WTC11 (cell line): ENCODE measurements around the gene SMPDL3A. TPM values are rescaled to one million over a fixed set of nuclear protein-coding genes. Genes with fewer than 3 reads are reported as not detected.

Experiments used
- ATAC-seq: fragments of 200-7000 bp; cut with Tn5 transposase; 2 replicates; pipeline ENCODE4 v1.10.0; 2021; ENCODE audit warnings: mild to moderate bottlenecking, moderate library complexity
- CTCF ChIA-PET: fragments of 300-600 bp; sonication (Branson Sonifier 250); formaldehyde crosslinking; loops from one replicate; lab custom pipeline; 2021; ENCODE audit warnings: antibody characterized with exemption; lab: Charles Lee
- POLR2A ChIA-PET: fragments of 350-600 bp; sonication (Branson Sonifier 250); formaldehyde crosslinking; loops from one replicate; lab custom pipeline; 2021; ENCODE audit warnings: antibody characterized with exemption; lab: Charles Lee
- DNase-seq: peaks from one replicate; pipeline ENCODE4 v3.0.0; 2021; ENCODE audit warnings: low spot score
- H3K27ac Mint-ChIP-seq: 2 replicates; pipeline ENCODE4 v1.8.0; 2021; ENCODE audit warnings: mixed read lengths
- H3K27me3 Mint-ChIP-seq: 2 replicates; pipeline ENCODE4 v1.8.0; 2021; ENCODE audit warnings: low read depth, mild to moderate bottlenecking, moderate library complexity, mixed read lengths
- H3K36me3 Mint-ChIP-seq: 2 replicates; pipeline ENCODE4 v1.8.0; 2021; ENCODE audit warnings: mixed read lengths
- H3K4me1 Mint-ChIP-seq: 2 replicates; pipeline ENCODE4 v1.8.0; 2022; ENCODE audit warnings: mixed read lengths
- H3K4me3 Mint-ChIP-seq: 2 replicates; pipeline ENCODE4 v1.8.0; 2021; ENCODE audit warnings: mild to moderate bottlenecking, moderate library complexity, mixed read lengths
- H3K9me3 Mint-ChIP-seq: 2 replicates; pipeline ENCODE4 v1.8.0; 2021; ENCODE audit warnings: mixed read lengths
- CREB1 ChIP-seq: sonication (generic); formaldehyde crosslinking; IDR thresholded peaks from 2 replicates; pipeline ENCODE4 v1.8.0; 2023; ENCODE audit warnings: mild to moderate bottlenecking, missing genetic modification reagents
- CREM ChIP-seq: sonication (generic); formaldehyde crosslinking; IDR thresholded peaks from 2 replicates; pipeline ENCODE4 v1.8.1; 2022; ENCODE audit warnings: mild to moderate bottlenecking, missing genetic modification reagents, moderate library complexity
- E2F1 ChIP-seq: sonication (generic); formaldehyde crosslinking; IDR thresholded peaks from 2 replicates; pipeline ENCODE4 v1.8.0; 2022; ENCODE audit warnings: mild to moderate bottlenecking, missing genetic modification reagents
- ETV6 ChIP-seq: sonication (generic); formaldehyde crosslinking; IDR thresholded peaks from 2 replicates; pipeline ENCODE4 v1.8.1; 2022; ENCODE audit warnings: mild to moderate bottlenecking, missing genetic modification reagents
- FOXK1 ChIP-seq: sonication (generic); formaldehyde crosslinking; IDR thresholded peaks from 2 replicates; pipeline ENCODE4 v1.8.0; 2022; ENCODE audit warnings: mild to moderate bottlenecking, moderate library complexity, missing genetic modification reagents
- FOXP1 ChIP-seq: sonication (generic); formaldehyde crosslinking; IDR thresholded peaks from 2 replicates; pipeline ENCODE4 v1.8.0; 2022; ENCODE audit warnings: missing genetic modification reagents, mild to moderate bottlenecking, moderate library complexity, borderline replicate concordance
- GRHL2 ChIP-seq: fragments of 250-450 bp; sonication (Bioruptor Pico); IDR thresholded peaks from 2 replicates; pipeline ENCODE4 v1.8.0; 2022; ENCODE audit warnings: mild to moderate bottlenecking, moderate library complexity; ENCODE audit not compliant: insufficient replicate concordance, severe bottlenecking
- IRF1 ChIP-seq: sonication (generic); formaldehyde crosslinking; IDR thresholded peaks from 2 replicates; pipeline ENCODE4 v1.8.0; 2023; ENCODE audit warnings: missing genetic modification reagents
- IRF2 ChIP-seq: sonication (generic); formaldehyde crosslinking; IDR thresholded peaks from 2 replicates; pipeline ENCODE4 v1.8.0; 2022; ENCODE audit warnings: low read depth, missing genetic modification reagents, borderline replicate concordance
- NFE2L1 ChIP-seq: sonication (generic); formaldehyde crosslinking; IDR thresholded peaks from 2 replicates; pipeline ENCODE4 v1.8.1; 2023; ENCODE audit warnings: missing genetic modification reagents
- NFYB ChIP-seq: sonication (generic); formaldehyde crosslinking; conservative IDR thresholded peaks from 2 replicates; pipeline ENCODE4 v1.8.0; 2022; ENCODE audit warnings: low read depth, missing genetic modification reagents
- NR2C2 ChIP-seq: sonication (generic); formaldehyde crosslinking; IDR thresholded peaks from 2 replicates; pipeline ENCODE4 v1.8.0; 2022; ENCODE audit warnings: mild to moderate bottlenecking, missing genetic modification reagents
- OVOL2 ChIP-seq: fragments of 250-450 bp; sonication (Bioruptor Pico); IDR thresholded peaks from 2 replicates; pipeline ENCODE4 v1.9.0; 2021; ENCODE audit warnings: mild to moderate bottlenecking, borderline replicate concordance
- PRRX2 ChIP-seq: fragments of 250-450 bp; sonication (Bioruptor Pico); IDR thresholded peaks from 2 replicates; pipeline ENCODE4 v1.8.0; 2021; ENCODE audit warnings: mild to moderate bottlenecking
- RELA ChIP-seq: sonication (generic); formaldehyde crosslinking; IDR thresholded peaks from 2 replicates; pipeline ENCODE4 v1.8.1; 2022; ENCODE audit warnings: missing genetic modification reagents, mild to moderate bottlenecking, borderline replicate concordance
- SOX15 ChIP-seq: fragments of 250-450 bp; sonication (Bioruptor Pico); IDR thresholded peaks from 2 replicates; pipeline ENCODE4 v1.9.0; 2021; ENCODE audit warnings: mild to moderate bottlenecking
- SP1 ChIP-seq: sonication (generic); formaldehyde crosslinking; conservative IDR thresholded peaks from 2 replicates; pipeline ENCODE4 v1.8.1; 2022; ENCODE audit warnings: missing genetic modification reagents
- TEAD1 ChIP-seq: sonication (generic); formaldehyde crosslinking; IDR thresholded peaks from 2 replicates; pipeline ENCODE4 v1.8.0; 2022; ENCODE audit warnings: mild to moderate bottlenecking, missing genetic modification reagents
- USF2 ChIP-seq: sonication (generic); formaldehyde crosslinking; IDR thresholded peaks from 2 replicates; pipeline ENCODE4 v1.8.1; 2023; ENCODE audit warnings: mild to moderate bottlenecking, missing genetic modification reagents, moderate library complexity
- ZMAT4 ChIP-seq: fragments of 250-450 bp; sonication (Bioruptor Pico); IDR thresholded peaks from 2 replicates; pipeline ENCODE4 v1.9.0; 2021; ENCODE audit warnings: mild to moderate bottlenecking
- ZNF317 ChIP-seq: sonication (generic); formaldehyde crosslinking; IDR thresholded peaks from 2 replicates; pipeline ENCODE4 v1.8.1; 2023; ENCODE audit warnings: low read depth, mild to moderate bottlenecking, moderate library complexity, missing genetic modification reagents, borderline replicate concordance
- ZNF396 ChIP-seq: fragments of 250-450 bp; sonication (Bioruptor Pico); IDR thresholded peaks from 2 replicates; pipeline ENCODE4 v1.8.0; 2021; ENCODE audit warnings: mild to moderate bottlenecking, moderate library complexity, borderline replicate concordance
- ZNF512 ChIP-seq: sonication (generic); formaldehyde crosslinking; IDR thresholded peaks from 2 replicates; pipeline ENCODE4 v1.8.1; 2022; ENCODE audit warnings: missing genetic modification reagents, borderline replicate concordance
- total RNA-seq: library from RNA; stranded (reverse); gene quantifications from 3 replicates; pipeline ENCODE4 v1.2.3, GENCODE V29; 2021
- TF ChIP-seq, protein P1 (sequence below): sonication (generic); formaldehyde crosslinking; IDR thresholded peaks from 2 replicates; pipeline ENCODE4 v1.8.0; 2022; ENCODE audit warnings: mild to moderate bottlenecking, missing genetic modification reagents
- TF ChIP-seq, protein P2 (sequence below): sonication (generic); formaldehyde crosslinking; IDR thresholded peaks from 2 replicates; pipeline ENCODE4 v1.8.1; 2023; ENCODE audit warnings: mild to moderate bottlenecking, missing genetic modification reagents
- TF ChIP-seq, protein P3 (sequence below): sonication (generic); formaldehyde crosslinking; IDR thresholded peaks from 2 replicates; pipeline ENCODE4 v1.8.0; 2023; ENCODE audit warnings: missing genetic modification reagents, mild to moderate bottlenecking, borderline replicate concordance

Gene SMPDL3A
- total RNA-seq, 1 experiment from 2014 or later, result 2.1 TPM

- CTCF ChIA-PET, result interaction anchor here (0.7 kb wide), 1 partner anchor 14 kb away, joined by 3 read pairs; the partner anchor contains the start of gene SMPDL3A
- Mint-ChIP-seq H3K4me1 (peaks cover 11% of the 10 kb centered on the region), H3K4me3 (no peak overlapping the region), H3K27ac (no peak overlapping the region), H3K27me3 (peaks cover 5% of the 10 kb centered on the region; the same call in 1 of the 2 replicates), H3K9me3 (no peaks in the 10 kb centered on the region), H3K36me3 (no peaks in the 10 kb centered on the region)
- POLR2A ChIA-PET, result no interaction called here
- DNase-seq (no peak), ATAC-seq (no peak)
- no peak for TF ChIP-seq USF2 (CRISPR knock-in tag)
- TF ChIP-seq, protein P1, sequence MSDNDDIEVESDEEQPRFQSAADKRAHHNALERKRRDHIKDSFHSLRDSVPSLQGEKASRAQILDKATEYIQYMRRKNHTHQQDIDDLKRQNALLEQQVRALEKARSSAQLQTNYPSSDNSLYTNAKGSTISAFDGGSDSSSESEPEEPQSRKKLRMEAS (CRISPR knock-in tag), result no peak
- no peak for TF ChIP-seq TEAD1 (CRISPR knock-in tag)
- no peak for TF ChIP-seq ZNF396 (CRISPR knock-in tag)
- no peak for TF ChIP-seq NR2C2 (CRISPR knock-in tag)
- no peak for TF ChIP-seq NFYB (CRISPR knock-in tag)
- TF ChIP-seq SOX15, result no peak
- TF ChIP-seq, protein P2, sequence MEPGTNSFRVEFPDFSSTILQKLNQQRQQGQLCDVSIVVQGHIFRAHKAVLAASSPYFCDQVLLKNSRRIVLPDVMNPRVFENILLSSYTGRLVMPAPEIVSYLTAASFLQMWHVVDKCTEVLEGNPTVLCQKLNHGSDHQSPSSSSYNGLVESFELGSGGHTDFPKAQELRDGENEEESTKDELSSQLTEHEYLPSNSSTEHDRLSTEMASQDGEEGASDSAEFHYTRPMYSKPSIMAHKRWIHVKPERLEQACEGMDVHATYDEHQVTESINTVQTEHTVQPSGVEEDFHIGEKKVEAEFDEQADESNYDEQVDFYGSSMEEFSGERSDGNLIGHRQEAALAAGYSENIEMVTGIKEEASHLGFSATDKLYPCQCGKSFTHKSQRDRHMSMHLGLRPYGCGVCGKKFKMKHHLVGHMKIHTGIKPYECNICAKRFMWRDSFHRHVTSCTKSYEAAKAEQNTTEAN, result no peak
- TF ChIP-seq, protein P3, sequence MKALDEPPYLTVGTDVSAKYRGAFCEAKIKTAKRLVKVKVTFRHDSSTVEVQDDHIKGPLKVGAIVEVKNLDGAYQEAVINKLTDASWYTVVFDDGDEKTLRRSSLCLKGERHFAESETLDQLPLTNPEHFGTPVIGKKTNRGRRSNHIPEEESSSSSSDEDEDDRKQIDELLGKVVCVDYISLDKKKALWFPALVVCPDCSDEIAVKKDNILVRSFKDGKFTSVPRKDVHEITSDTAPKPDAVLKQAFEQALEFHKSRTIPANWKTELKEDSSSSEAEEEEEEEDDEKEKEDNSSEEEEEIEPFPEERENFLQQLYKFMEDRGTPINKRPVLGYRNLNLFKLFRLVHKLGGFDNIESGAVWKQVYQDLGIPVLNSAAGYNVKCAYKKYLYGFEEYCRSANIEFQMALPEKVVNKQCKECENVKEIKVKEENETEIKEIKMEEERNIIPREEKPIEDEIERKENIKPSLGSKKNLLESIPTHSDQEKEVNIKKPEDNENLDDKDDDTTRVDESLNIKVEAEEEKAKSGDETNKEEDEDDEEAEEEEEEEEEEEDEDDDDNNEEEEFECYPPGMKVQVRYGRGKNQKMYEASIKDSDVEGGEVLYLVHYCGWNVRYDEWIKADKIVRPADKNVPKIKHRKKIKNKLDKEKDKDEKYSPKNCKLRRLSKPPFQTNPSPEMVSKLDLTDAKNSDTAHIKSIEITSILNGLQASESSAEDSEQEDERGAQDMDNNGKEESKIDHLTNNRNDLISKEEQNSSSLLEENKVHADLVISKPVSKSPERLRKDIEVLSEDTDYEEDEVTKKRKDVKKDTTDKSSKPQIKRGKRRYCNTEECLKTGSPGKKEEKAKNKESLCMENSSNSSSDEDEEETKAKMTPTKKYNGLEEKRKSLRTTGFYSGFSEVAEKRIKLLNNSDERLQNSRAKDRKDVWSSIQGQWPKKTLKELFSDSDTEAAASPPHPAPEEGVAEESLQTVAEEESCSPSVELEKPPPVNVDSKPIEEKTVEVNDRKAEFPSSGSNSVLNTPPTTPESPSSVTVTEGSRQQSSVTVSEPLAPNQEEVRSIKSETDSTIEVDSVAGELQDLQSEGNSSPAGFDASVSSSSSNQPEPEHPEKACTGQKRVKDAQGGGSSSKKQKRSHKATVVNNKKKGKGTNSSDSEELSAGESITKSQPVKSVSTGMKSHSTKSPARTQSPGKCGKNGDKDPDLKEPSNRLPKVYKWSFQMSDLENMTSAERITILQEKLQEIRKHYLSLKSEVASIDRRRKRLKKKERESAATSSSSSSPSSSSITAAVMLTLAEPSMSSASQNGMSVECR (CRISPR knock-in tag), result no peak
- no peak for TF ChIP-seq PRRX2 (CRISPR knock-in tag)
- no peak for TF ChIP-seq CREM (CRISPR knock-in tag)
- TF ChIP-seq E2F1 (CRISPR knock-in tag), result no peak
- TF ChIP-seq NFE2L1, result no peak
- no peak for TF ChIP-seq ETV6 (CRISPR knock-in tag)
- TF ChIP-seq ZNF512 (CRISPR knock-in tag), result no peak
- TF ChIP-seq ZNF317 (CRISPR knock-in tag), result no peak
These were observed 14.2 kb downstream of the SMPDL3A start for GRCh38 chr6:122803171-122803661.

DNA sequence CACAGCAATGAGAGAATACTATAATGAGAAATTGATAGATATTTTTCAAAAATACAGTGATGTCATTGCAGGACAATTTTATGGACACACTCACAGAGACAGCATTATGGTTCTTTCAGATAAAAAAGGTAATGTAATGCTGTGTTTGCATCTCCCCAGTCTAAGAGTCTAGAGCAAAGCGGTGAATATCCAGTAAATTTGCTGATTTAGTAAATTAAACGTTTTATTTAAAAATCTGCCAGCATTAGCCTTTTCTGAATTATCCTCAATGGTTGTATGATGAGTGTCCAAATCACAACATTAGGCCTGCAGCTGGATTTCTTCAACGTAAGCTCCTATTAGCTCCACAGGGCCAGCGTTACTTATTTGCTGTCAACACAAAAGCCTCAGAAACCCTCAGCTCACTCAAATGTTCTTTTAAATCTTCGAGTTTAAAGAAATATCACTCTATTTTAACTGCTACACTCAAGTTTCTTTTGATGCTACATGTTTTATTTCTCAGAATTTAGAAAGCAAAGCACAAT lies 16.0 kb downstream of the SMPDL3A start:
- H3K4me3 Mint-ChIP-seq, result no peak overlapping the region
- peaks cover 5% of the 10 kb centered on the region; the same call in 1 of the 2 replicates for H3K27me3 Mint-ChIP-seq
- H3K9me3 Mint-ChIP-seq, result no peaks in the 10 kb centered on the region
- H3K4me1 Mint-ChIP-seq, result peaks cover 11% of the 10 kb centered on the region
- CTCF ChIA-PET, result no interaction called here
- POLR2A ChIA-PET, result no interaction called here
- ATAC-seq (no peak), DNase-seq (no peak)
- H3K36me3 Mint-ChIP-seq, result no peaks in the 10 kb centered on the region
- no peak for TF ChIP-seq OVOL2 (CRISPR knock-in tag)
- no peak for TF ChIP-seq CREB1 (CRISPR knock-in tag)
- no peak for TF ChIP-seq IRF1 (CRISPR knock-in tag)
- TF ChIP-seq FOXP1 (CRISPR knock-in tag), result no peak
- no peak for TF ChIP-seq FOXK1 (CRISPR knock-in tag)
- no peak for TF ChIP-seq IRF2 (CRISPR knock-in tag)
- no peak for TF ChIP-seq GRHL2 (CRISPR knock-in tag)
- no peak for TF ChIP-seq RELA (CRISPR knock-in tag)
- TF ChIP-seq ZMAT4, result no peak
- no peak for TF ChIP-seq NFE2L1
- no peak for TF ChIP-seq SP1 (CRISPR knock-in tag)
- H3K27ac Mint-ChIP-seq, result no peak overlapping the region
